NCI-H345 treated with DMSO at 0.1 percent for 48 hours (cell line): Measurements from ENCODE around the gene OR10A5.
"Not testable (repeated sequence)": the region's sequence is repeated elsewhere in the genome, so short reads cannot be mapped to it uniquely, and the experiment has no call there.

Source experiments
- DNase-seq: peaks from one replicate; lab custom pipeline; 2025; ENCODE audit not compliant: unreplicated experiment; lab: John Stamatoyannopoulos, UW

OR10A5 gene

DNA sequence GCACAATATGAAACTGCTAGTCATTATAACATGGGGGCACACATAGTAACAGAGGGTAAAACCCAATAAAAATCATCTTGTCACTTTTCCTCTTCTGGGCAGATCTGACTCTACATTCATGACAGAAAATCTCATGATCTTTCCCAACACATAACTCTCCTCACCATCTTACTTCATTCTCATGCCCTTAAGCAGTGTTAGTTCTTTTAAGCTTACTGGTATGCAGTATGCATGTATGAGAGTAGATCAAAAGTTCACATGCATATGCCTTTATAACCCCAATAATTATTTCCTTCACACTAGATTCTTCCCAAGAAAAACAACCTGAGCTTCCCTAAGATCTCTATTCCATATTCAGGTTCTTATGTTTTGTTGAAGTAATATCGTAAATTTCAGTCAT lies 25.8 kb downstream of the OR10A5 start:
- DNase-seq = no peak

DNA sequence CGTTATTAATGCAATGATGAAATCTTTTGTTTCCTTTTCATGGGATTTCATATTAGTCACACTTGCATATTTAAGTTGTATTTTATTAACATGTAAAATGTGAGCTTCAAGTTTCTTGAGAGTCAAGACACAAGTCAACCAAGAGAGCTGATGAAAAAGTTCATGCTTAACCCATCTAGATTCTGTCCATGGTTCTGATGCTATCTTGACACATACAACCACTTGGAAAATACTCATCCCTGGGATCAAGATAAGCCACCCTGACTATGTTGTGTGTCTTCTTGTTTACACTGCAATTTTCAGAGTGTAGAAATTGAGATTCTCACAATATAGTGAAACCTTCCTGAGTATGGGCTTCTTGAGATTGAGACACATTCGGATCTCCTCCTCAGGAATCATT lies 30.3 kb downstream of the OR10A5 start:
- no peak for DNase-seq

DNA sequence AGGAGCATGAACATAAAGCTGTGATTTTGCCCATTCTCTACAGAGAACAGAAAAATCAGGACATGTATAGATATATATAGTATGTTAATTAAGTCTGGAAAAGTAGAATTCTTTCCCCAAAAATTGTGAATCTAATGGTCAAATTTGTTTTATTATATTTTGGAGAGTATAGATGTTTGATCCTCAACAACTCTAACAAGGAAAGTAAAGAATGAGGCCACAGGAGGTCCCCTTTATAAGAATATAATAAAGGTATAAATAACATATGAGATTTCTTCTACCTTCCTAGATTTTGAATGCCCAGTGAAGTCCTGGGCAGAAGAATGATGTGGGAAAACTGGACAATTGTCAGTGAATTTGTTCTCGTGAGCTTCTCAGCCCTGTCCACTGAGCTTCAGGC lies 30.8 kb downstream of the OR10A5 start, which contains the start of gene OR10A4:
Gene OR10A4 (plus strand): TSS at position 301 of the 400 bp plus-strand sequence. CDS start 23 bp downstream, at position 324.
- no peak for DNase-seq

DNA sequence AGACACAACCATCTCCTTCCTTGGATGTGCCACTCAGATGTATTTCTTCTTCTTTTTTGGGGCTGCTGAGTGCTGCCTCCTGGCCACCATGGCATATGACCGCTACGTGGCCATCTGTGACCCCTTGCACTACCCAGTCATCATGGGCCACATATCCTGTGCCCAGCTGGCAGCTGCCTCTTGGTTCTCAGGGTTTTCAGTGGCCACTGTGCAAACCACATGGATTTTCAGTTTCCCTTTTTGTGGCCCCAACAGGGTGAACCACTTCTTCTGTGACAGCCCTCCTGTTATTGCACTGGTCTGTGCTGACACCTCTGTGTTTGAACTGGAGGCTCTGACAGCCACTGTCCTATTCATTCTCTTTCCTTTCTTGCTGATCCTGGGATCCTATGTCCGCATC lies 31.4 kb downstream of the OR10A5 start:
- DNase-seq = no peak

DNA sequence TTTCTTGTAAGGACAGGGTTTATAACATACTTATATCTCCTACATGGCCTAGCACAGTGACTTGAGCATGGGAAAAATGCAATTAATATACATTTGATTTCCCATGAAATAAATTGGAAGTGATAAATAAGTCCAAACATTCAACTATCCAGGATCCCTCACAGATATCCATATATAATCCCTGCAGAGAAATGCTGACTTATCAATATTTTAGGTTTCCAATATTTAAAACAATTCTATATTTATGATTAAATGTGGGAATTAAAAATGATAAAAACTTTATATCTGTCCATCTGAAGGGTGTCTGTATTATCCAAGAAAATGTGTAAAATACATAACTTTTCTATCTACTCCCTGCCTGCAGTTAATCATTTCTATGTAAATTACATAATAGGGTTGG lies 37.3 kb downstream of the OR10A5 start:
- DNase-seq = no peak

DNA sequence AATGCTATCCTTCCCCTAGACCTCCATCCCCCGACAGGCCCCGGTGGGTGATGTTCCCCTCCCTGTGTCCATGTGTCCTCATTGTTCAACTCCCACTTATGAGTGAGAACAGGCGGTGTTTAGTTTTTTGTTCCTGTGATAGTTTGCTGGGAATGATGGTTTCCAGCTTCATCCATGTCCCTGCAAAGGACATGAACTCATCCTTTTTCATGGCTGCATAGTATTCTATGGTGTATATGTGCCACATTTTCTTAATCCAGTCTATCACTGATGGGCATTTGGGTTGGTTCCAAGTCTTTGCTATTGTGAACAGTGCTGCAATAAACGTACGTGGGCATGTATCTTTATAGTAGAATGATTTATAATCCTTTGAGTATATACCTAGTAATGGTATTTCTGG lies 42.2 kb downstream of the OR10A5 start:
- DNase-seq = not testable (repeated sequence)

DNA sequence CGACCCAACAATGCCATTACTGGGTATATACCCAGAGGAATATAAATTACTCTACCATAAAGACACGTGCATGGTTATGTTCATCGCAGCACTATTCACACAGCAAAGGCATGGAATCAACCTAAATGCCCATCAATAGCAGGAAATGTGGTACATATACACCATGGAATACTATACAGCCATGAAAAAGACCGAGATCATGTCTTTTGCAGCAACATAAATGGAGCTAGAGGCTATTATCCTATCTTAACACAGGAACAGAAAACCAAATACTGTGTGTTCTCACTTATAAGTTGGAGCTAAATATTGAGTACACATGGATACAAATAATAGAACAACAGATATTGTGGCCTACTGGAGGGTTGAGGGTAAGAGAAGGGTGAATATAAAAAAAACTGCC lies 43.3 kb downstream of the OR10A5 start:
- no peak for DNase-seq

DNA sequence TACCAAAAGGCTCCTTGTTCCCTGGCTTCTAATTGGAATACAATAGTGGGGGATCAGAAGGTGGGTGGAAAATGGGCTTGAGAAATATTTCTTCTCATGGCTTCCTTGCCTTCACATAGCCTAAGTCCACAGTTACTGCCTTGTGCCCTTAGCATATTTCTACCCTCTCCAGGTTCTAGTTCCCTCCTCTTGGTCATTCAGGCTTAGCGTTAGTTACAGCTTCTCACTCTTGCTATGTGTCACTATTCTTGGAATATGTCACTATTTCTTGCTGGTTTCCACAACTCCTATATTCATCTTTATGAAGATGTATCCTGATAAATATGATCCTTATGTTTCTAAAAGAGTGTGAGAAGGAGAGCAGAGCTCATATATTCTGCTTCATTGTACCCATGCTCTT lies 44.4 kb downstream of the OR10A5 start:
- no peak for DNase-seq

DNA sequence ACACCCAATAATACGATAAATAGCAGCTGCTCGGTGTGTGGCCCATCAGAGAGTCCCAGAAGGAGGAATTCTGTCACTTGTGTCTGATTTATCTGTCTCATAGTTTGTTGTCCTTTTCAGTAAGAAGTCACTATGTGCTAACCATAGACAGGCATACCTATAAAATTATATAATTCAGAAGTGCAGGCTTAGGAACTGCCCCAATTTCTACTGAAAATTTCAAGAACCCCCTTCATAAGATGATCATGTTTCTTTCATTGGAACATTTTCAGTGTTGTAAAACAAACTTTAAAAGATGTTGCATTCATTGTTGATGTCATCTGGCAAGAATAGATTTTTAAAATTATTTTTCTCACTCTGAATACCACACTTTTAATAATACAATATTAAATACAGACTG lies 46.9 kb downstream of the OR10A5 start, which contains the start of gene OR2D2:
Gene OR2D2 (minus strand): TSS at position 101 of the 400 bp plus-strand sequence. CDS start 0 bp downstream, at position 101.
- no peak for DNase-seq

DNA sequence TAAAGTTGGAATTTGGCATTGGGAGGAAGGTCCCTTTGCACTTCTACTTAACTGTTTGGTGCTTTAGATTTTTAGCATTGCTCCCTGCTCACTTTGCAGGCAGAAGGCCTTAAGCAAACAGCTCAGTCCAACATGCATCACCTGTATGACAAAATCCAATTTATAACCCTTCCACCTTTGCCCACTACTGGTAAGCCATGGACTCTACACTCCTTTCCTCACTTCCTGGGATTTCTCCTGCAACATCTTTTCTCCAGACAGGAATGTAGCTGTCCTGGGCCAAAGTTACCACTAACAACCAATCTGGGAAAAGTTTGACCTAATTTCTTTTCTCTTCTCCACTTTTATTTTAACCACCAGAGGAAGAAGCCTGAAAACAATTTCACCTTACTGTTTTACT lies 48.6 kb downstream of the OR10A5 start:
- DNase-seq = no peak

DNA sequence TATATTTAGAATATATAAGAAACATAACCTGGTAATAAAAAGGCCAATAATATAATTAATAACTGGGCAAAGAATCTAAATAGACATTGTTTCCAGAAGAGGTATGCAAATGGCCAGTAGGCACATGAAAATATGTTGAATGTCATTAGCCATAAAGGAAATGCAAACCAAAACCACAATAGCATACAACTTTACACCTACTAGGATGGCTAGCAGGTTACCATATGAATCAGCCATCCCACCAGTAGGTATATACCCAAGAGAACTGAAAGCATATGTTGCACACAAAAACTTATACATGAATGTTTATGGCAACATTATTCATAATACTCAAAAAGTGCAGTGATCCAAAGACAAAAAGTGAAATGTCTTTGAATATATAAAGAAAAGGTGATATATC lies 49.5 kb downstream of the OR10A5 start:
- no peak for DNase-seq
